NCI-H1092 treated with DMSO at 0.1 percent for 48 hours (cell line): ENCODE results near the gene CD7.

Experiments used
- DNase-seq: peaks from one replicate; lab custom pipeline; 2025; lab: John Stamatoyannopoulos, UW

The CD7 gene

DNA sequence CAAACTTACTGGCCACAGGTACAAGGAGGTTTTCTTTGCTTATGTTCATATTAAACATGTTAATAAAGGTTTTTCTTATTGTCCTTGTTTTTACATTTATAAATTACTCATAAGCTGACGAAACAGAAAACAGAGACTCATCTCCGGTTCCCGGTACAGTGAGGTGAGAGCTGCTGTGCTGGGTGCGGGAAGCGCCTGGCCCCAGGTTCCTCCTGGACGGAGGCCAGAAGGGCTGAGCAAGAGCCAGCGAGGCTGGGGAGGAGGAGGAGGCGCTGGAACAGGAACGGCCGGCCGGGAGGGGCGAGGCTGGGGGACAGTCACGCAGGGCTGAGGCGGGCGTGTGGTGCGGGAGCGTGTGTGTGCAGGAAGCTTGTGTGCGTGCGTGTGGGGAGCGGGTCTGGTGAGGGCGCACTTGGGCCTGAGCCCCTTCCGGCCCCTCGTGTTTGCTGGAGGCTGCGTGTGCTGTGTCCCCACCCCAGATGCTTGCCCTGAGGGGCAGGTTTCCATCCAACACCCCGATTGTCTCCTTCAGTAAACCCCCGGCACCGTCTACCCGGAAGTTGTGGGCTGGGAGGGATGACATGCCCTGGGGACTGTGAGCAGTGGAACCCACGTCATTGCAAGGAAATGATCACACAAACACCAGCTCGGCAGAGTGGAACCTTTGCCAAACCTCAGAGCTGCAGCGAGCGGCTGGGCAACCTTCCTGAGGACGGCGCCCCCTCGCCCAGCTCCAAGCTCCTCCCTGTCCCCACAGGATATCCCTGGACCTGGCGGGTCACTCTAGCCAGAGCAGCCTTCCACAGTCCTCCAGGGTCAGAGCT, 19.5 kb downstream of the CD7 start:
- peak; percentile 50 for DNase-seq

DNA sequence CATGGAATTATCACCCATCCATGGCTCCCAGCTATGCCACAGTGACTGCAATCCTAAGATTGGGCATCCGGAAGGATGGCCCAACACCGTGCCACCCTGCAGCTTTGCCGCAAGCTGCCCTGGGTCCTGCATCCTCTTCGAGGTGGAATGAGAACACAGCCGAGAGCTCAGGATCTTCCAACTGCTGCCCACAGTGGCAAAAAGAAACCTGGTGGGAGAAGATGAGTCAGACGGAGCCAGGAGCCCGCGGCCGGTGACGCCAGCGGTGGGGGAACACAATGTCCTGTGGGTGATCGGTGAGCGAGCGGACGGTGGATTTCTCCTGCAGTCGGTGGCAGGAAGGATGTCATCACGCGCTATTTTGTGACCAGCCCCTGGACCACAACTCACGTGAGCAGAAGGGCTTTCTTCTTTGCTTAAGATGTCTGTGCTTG, 20.1 kb downstream of the CD7 start:
- DNase-seq, result peak; percentile 50

DNA sequence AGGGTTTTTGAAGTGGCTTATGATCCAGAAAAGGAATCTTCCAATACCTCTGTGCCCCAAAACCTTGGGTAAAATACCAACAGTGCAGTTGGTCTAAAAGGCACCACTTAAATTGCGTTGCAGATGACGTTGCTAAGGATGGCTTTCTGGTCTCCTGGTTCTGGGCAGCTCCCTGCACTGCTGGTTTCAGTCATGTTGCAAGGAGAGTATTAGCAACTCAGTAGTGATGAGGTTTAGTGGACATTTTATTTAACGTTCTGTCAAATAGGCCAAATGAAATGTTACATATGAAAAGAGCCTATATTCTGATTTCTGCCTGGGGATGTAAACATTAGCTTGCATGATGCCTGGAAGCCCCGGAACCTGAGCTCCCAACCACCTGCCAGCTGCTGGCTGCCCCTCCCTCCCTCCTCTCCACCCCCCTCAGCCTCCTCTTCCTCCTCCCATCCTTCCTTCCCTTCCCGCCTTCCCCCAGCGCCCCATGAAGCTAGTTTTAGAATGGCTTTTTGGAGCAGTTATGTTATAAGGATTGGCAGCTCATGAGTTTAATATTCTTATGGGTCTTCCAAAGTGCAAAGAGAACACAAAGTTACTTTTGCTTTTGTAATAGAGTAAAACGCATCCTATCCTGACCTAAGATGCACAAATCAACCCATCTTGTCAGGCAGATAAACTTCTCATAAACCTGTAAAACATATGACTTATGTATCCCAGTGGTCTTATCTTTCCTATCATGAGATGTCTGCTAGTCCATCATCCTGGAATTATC, 20.7 kb downstream of the CD7 start:
- no peak for DNase-seq

DNA sequence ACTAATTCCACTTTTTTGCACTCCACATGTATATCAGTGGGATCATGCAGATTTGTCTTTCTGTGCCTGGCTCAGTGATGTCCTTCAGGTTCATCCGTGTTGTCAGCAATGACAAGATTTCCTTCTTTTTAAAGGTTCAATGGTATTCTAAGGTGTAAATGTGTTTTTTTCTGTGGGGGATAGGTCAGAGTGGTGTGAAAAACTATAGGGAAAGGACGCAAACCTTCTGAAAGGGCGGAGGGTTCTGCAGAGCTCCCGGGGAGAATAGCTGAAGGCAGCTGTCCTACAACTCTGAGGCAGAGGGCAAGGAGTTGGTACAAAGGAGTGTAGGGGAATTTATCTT, 22.0 kb downstream of the CD7 start:
- no peak for DNase-seq

DNA sequence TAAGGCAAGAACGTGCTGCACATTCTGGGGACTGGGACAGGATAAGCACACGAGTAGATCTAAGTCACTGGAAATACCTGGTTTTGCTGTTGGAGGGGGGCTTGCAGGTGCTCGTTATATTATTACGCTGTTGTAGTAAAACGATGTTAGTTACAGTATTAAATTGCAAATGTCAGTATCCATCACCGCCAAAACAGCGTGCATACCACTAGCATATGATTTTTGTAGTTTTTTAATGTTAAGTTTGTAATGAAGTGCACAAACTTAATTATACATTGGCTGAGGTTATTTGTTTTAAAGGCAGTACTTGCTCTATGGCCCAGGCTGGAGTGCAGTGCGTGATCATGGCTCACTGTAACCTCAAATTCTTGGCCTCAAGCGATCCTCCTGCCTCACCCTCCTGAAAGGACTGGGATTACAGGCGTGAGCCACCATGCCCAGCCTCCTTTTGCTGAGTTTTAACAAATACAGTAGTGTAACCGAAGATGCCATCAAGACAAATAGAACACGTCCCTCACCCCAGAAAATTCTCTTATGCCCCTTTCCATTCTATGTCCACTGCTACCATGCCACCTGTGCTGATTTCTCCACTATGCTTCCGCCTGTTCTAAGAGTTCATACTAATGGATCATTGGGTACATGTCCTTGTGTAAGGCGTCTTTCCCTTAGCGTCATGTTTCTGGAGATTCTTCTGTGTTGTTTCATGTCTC, 23.2 kb downstream of the CD7 start:
- DNase-seq, result no peak

DNA sequence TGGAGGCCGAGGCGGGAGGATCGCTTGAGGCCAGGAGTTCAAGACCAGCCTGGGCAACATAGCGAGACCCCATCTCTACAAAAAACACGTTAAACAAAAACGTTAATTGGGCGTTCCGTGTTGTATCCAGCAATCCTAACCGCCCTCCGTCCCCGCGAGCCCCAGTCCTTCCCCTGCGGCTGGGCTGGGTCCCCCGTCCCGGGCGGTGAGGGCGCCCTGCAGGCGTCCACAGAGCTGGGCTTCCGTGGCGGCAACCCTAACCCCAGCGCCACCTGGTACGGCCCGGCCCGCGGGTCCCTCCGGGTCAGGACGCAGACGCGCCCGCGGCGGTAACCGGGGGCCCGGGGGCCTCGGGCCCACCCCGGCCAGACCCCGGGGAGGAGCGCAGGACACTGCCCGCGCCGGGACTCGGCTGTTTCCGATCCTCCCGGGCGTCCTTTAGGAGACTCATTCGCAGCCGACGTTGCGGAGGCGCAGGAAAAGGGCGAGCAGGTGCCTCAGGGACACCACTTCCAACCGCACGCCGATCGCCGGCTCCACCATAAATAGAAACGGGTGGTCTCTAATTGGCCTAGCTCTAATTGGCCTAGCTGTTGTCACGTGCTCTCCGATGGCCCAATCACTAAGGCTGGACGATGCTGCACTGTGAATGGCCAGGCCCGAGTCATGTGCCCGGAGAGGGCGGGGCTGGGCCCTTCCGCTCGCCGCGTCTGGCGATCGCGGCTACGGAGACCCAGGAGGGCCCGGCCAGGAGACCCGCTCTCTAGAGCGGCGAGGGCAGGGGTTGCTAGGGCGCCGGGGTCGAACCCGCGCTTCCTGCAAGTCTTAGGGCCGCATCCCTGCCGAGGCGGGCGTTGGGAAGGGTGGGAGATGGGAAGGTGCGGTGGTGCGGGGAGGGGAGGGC, 24.9 kb downstream of the CD7 start:
- peak; percentile 99 for DNase-seq

DNA sequence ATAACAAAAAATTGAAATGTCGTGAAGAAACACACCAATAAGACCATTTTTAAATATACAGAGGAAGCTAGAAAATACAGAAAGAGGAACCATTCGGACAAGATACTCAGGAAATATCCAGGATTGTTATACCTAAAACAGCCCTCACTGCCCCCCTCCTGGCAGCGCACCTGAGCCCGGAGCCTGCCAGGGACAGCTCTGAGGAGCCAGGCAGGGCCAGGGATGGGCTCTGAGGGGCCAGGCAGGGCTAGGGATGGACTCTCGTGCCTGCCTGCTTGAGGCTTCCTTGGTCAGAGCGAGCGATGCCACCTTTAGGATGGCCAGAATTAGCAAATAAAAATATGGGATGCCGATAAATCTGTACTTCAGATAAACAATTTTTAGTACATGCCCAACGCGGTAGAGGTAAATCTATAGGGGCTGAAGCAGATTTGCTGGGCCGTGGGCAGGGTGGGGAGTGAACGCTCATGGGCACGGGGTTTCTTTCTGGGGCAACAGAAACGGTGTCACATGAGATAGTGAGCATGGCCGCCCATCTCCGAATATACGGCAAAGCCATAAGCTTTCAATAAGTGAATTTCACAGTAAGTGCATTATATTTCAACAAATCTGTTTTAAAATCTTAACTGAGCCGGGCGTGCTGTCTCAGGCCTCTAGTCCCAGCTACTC, 25.7 kb downstream of the CD7 start:
- no peak for DNase-seq

DNA sequence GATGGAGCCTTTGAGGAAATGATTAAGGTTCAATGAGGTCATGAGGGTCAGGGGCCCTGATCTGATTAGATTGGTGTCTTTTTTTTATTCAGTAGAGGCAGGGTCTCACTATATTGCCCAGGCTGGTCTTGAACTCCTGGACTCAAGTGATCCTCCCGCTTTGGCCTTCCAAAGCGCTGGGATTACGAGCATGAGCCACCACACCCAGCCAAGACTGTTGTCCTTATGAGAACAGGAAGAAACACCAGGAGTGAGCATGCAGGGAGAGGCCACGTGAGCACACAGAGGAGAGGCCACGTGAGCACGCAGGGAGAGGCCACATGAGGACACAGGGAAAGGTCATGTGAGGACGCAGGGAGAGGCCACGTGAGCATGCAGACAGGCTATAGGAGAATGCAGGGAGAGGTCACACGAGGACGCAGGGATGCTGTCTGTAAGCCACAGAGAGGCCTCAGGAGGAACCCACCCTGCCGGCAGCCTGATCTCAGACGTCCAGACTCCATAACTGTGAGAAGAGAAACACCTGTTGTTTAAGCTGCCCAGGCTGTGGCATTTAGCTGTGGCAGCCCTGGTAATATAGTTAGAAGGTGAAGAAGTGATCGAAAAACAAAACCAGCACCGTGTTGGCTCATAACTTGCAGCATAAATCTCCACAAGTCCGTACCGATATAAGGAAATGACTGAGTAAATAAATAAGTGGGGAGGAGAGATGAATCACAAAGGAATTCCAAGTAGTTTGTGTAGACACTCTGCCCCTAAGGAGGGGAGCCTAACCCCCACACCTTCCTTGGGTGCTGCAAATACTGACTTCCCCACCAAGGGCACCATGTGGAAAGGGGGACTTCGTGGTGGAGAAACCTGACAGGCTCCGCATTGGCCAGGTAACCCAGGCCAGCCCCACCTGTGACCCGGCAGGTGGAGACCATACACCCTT, 29.3 kb downstream of the CD7 start:
- no peak for DNase-seq

DNA sequence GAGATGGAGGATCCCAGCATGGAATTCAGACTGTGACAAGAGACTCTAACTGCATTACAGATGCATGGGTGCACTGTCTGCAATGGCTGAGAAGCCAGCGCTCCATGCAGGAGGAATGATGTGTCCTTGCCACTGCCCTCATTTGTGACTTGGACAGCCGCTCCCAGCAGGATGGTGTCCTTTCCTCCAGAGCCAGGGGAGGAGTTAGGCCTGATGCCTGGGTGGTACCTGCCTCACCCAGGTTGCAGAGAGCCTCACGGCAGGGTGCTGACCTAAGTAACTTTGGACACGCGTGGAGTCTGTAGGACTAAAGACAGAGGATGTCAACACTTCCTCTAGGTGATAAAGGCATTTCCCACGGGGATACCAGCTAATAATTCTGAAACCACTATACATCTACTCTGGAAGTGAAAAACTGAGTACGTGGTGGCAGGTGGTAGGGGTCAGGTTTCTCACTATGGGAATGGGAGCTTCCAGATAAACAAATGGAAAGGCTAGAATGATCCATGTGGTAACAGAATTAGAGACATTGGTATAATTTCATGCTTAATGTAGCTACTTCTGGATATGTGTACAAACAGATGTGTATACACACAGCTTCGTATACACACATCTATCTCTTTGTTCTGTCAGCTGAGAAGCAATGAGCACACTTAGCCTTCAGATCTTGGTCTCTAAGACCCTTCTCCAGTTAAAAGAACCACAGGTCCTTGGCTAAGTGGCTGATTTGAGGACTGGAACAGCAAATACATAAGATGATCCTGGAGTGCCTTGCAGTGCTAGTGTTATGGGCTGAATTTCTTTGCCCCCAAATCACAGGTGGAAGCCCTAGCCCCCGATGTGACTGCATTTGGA, 30.2 kb downstream of the CD7 start:
- no peak for DNase-seq

DNA sequence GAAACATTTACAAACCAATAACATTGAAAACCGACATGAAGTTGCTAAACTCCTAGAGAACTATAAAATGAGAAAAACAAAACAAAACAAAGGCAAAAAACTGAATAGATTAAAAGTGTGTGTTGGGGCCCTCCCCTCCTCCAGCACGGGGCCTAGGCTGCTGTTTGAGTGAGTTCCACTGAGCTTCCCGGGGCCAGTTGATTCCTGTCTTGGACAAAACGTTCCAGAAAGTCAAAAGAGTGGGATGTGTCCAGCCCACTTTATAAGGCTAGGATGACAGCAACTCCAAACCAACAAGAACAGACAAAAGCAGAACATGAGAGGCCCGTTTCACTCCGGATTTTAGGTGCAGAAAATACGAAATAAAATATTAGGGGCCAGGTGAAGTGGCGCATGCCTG, 32.3 kb downstream of the CD7 start:
- DNase-seq, result no peak

DNA sequence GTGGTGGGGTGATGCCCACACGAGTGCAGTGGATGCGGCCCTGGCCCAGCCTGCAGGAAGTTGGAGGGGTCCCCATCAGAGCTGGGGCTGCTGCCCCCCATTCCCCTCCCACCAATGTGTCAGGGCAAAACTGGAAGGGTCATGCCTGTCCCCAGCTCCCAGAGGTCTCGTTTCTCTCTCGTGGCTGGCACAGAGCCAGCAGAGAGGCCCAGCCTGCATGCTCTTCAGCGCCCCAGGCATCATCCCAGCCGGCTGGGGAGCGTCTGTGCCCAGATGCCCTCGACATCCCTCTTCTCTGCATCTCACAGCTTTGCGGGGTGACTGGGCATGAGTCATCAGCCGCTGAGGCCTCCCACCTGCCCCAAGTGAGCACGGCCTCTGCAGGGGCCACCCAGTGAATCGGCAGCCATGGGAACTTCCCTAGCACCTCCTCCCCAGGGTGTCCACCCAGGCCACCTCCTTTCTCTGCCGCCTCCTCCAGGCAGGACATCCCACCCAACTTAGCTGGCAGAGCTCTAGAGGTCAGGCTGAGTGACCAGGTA, 34.1 kb downstream of the CD7 start:
- peak; percentile 15 for DNase-seq

DNA sequence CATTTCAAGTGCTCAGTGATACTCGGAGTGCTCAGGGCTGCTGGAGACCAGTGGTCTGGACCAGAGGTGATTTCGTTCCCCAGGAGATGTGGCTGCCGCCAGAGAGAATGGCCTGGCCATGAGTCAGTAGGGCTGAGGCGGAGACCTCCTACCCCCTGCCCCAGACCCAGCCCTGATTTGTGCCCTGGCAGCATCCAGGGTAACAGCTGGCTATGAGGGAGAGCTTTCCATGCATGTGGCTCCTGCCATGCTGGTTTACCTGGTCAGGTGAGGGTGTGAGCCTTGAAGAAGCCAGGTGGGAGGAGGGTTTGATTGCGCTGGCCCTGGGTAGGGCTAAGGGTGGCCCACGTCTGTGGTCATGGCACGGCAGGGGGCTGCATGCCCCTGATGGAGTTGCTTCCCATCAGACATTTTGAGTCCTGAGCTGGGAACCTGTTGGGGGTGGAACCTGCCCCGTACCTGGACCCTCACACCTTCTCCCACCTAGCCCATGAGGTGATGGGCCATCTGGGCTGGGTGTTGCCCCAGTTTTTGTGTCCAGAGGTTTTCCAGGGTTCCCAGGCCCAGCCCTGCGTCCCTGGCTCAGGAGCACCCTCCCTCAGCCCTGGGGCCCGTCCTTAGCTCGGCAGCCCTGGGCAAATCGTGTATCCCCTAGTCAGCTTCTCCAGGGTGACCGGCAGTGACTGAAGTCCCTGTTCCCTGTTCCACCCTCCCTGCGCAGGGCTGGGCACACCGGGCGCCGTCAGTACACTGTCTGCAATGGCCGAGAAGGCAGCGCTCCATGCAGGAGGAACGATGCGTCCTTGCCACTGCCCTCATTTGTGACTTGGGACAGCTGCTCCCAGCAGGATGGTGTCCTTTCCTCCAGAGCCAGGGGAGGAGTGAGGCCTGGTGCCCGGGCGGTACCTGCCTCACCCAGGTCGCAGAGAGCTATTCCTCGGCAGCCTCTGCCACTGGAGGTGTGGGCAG, 34.9 kb downstream of the CD7 start:
- DNase-seq, result no peak

DNA sequence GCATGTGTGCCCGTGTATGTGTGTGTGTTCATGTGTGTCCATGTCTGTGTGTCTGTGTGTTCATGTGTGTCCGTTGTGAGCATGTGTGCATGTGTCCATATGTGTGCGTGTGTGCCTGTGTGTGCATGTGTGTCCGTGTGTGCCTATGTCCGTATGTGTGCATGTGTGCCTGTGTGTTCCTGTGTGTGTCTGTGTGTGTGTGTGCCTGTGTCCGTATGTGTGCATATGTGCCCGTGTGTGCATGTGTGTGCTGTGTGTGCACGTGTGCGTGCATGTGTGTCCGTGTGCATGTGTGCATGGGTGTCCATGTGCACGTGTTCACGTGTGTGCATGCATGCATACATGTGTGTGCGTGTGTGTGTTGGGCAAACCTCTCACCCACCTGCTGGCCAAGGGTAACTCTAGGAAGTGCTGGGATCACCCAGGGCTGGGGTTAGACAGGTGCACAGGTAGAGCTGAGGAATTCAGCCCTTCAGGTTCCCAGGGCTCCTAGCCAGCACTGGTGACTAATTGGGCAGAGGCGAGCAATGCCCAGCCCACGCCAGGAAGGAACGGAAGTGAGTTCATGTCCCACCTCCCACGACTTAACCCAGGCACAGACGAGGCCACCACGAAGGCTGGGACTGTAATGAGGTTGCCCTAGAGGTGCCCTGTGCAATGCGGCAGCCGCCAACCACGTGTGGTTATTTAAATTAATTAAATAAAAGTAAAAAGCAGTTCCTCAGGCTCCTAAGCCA, 35.7 kb downstream of the CD7 start:
- DNase-seq, result no peak

DNA sequence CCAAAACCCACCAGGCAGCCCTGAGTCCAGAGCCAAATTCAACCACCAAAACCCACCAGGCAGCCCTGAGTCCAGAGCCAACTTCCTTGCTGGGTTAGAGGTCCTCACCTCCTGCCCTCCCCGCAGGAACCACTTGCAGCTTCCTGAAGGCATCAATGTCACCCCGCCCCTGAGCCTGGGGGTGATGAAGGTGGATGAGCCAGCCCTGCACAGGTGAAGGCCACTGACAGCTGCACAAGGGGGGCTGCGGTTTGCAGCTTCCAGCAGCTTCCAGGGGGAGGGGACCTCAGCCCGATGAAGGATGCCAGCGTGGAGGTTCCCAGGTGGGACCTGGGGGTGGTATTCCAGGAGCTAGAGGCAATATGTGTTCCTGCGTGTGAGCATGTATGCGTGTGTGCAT, 36.3 kb downstream of the CD7 start:
- no peak for DNase-seq

DNA sequence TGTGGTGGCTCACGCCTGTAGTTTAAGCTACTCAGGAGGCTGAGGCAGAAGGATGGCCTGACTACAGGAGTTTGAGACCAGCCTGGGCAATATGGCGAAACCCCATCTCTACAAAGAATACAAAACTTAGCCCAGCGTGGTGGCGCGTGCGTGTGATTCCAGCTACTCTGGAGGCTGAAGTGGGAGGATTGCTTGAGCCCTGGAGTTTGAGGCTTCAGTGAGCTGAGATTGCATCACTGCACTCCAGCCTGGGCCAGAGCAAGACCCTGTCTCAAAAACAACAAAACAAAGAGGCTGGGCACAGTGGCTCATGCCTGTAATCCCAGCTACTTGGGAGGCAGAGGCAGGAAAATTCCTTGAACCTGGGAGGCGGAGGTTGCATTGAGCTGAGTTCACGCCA, 36.9 kb downstream of the CD7 start:
- DNase-seq, result no peak

DNA sequence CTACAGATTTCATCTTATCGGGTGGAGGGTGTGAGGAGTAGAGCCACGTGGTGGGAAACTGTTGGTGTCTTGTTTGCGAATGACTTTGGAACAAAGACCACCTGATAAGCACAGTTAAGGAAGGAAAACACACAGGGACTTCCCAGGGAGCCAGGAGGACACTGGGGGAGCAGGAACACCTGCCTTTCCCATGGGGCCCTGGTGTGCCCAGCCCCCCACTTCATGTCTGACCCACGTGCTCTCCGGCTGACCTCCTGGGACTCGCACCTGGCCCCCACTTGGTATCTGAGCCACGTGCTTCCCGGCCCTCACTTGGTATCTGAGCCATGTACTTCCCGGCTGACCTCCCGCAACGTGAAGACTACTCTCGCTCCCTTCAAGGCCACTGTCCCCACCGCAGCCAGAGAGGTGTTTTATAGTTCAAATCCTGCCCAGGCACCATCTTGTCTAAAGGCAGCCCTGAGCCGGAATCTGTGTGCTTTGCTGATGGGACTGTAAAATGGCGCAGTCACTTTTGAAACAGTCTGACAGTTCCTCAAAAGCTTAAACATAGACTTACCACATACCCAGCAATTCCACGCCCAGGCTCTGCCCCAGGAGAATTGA, 38.5 kb downstream of the CD7 start:
- DNase-seq, result no peak

DNA sequence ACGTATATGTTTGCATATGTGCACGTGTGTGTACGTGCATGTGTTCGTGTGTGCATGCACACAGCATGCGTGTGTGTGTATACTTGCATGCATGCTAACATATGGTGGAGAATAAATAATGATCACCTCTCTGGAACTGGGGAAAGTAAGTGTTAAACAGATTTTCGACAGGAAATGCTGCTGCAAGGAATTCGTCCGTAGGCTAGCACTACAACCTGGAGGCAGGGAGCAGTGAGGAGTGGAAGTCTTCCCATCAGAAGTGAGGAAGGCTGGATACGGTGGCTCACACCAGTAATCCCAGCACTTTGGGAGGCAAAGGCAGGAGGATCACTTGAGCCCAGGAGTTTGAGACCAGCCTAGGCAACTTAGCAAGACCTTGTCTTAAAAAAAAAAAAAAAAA, 39.1 kb downstream of the CD7 start:
- DNase-seq, result no peak
